Neutrophil (primary cell): ENCODE data around the gene DDI1.

Experiments used
- H3K27ac ChIP-seq: fragments of 200-600 bp; sonication (generic); 2 replicates; pipeline ENCODE4 v1.5.1; 2016; ENCODE audit warnings: mild to moderate bottlenecking, moderate library complexity
- H3K27me3 ChIP-seq: fragments of 200-600 bp; sonication (generic); 2 replicates; pipeline ENCODE4 v1.6.0; 2016; ENCODE audit warnings: mild to moderate bottlenecking
- H3K36me3 ChIP-seq: fragments of 200-600 bp; sonication (generic); 2 replicates; pipeline ENCODE4 v1.5.1; 2017
- H3K4me1 ChIP-seq, 2 experiments: fragments of 200-600 bp in 1 of 2; sonication (generic) in 1 of 2; 1 replicate in 1 of 2; 2 replicates in 1 of 2; pipeline versions ENCODE4 v1.5.1 to v1.6.1; 2013 to 2016; ENCODE audit warnings: low read depth in 1 of 2, low read length in 1 of 2, mild to moderate bottlenecking in 1 of 2, moderate library complexity in 1 of 2; ENCODE audit not compliant: control insufficient read depth in 1 of 2, insufficient read depth in 1 of 2
- H3K4me3 ChIP-seq, 2 experiments: fragments of 200-600 bp in 1 of 2; sonication (generic) in 1 of 2; 1 replicate in 1 of 2; 2 replicates in 1 of 2; pipeline ENCODE4 v1.5.1; 2013 to 2016; ENCODE audit warnings: low read depth in 1 of 2, low read length in 1 of 2, mild to moderate bottlenecking in 1 of 2, moderate library complexity in 1 of 2
- H3K9me3 ChIP-seq: fragments of 200-600 bp; sonication (generic); 2 replicates; pipeline ENCODE4 v1.5.1; 2016
- CTCF ChIP-seq: fragments of 200-600 bp; sonication (generic); IDR thresholded peaks from 2 replicates; pipeline ENCODE4 v1.5.1; 2016; ENCODE audit warnings: antibody characterized with exemption

DDI1 gene

DNA sequence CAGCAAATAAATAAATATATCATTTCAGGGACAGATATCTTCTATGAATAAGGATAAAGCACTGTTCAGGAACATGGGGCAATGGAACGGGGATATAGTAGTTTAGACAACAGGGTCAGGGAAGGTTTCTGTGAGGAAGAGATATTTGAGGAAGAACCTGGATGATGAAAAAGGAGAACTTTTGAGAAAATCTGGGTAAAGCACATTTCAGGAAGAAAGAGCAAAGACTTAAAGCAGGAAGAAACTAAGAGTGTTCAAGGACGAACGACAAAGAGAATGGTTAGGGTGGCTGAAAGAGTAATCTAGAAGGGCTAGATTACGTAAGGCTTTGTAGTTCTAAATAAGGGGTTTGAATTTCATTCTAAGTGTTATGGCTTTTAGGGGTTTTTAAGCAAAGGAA is 12.7 kb downstream of the DDI1 start:
- Histone ChIP-seq H3K27ac (no peak overlapping the region), H3K27me3 (no peaks in the 10 kb centered on the region), H3K4me3 (no peak overlapping the region), H3K9me3 (no peaks in the 10 kb centered on the region), H3K36me3 (no peaks in the 10 kb centered on the region), H3K4me1 (peaks cover 9 to 16% of the 10 kb centered on the region in 2 experiments)
- no peak for TF ChIP-seq CTCF

GRCh38 chr11:104051778-104052177 is 15.3 kb downstream of the DDI1 start:
- H3K27ac ChIP-seq: no peak overlapping the region

GRCh38 chr11:104053743-104054478 is 17.5 kb downstream of the DDI1 start:
- Histone ChIP-seq H3K4me3 (no peak overlapping the region), H3K36me3 (no peaks in the 10 kb centered on the region), H3K4me1 (peaks cover 10 to 16% of the 10 kb centered on the region in 2 experiments), H3K27me3 (no peaks in the 10 kb centered on the region), H3K9me3 (no peaks in the 10 kb centered on the region), H3K27ac (no peak overlapping the region)
- no peak for TF ChIP-seq CTCF

More at GRCh38 chr11:104051778-104052177, 15.3 kb downstream of the DDI1 start:
- Histone ChIP-seq H3K36me3 (no peaks in the 10 kb centered on the region), H3K27me3 (no peaks in the 10 kb centered on the region), H3K4me3 (no peak overlapping the region), H3K4me1 (peaks cover 10 to 16% of the 10 kb centered on the region in 2 experiments), H3K9me3 (no peaks in the 10 kb centered on the region)
- TF ChIP-seq CTCF: no peak

- no peaks in the 10 kb centered on the region for H3K36me3 ChIP-seq
- H3K4me1 ChIP-seq: peaks cover 10 to 16% of the 10 kb centered on the region in 2 experiments
- no peaks in the 10 kb centered on the region for H3K9me3 ChIP-seq
- TF ChIP-seq CTCF: no peak
- H3K4me3 ChIP-seq: no peak overlapping the region
- H3K27ac ChIP-seq: no peak overlapping the region
- no peaks in the 10 kb centered on the region for H3K27me3 ChIP-seq
Measured at GRCh38 chr11:104054911-104055529, 18.6 kb downstream of the DDI1 start.

DNA sequence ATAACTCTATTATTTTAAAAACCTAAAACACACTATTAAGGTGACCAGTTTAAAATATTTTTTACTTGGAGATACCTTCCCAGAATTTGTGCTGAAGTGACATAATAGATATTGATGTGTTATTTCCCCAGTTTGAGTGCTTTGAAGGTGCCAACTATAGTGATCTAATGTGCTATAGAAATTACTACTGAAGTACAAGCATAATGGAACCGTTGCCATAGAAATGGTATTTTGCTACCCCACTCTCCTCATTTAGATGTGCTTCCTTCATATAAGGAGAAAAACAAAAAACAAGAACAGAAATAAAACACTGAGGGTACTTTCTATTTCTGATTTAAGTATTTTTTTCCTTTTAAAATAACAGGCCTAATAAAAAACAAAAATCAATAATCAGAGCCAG is 19.2 kb downstream of the DDI1 start:
- TF ChIP-seq CTCF: no peak
- Histone ChIP-seq H3K27me3 (no peaks in the 10 kb centered on the region), H3K27ac (no peak overlapping the region), H3K4me3 (no peak overlapping the region), H3K36me3 (no peaks in the 10 kb centered on the region), H3K4me1 (peaks cover 10 to 16% of the 10 kb centered on the region in 2 experiments), H3K9me3 (no peaks in the 10 kb centered on the region)
